Measurements from ENCODE around the gene NALCN.

- TF ChIP-seq MAX (IDR thresholded peaks at IDR 0.05), result no peak
- TF ChIP-seq REST (IDR thresholded peaks at IDR 0.05; ENCODE audit: low read depth), result no peak
- TF ChIP-seq TAF1 (IDR thresholded peaks at IDR 0.05; ENCODE audit: low read depth), result no peak
Measured at GRCh38 chr13:101323601-101324000, 92.7 kb downstream of the NALCN start.

All from Ishikawa (cell line).